ENCODE results near the gene FAM168A.
"Not testable (repeated sequence)": the region's sequence is repeated elsewhere in the genome, so short reads cannot be mapped to it uniquely, and the experiment has no call there.

The FAM168A gene

GRCh38 chr11:73592640-73593039, 5.3 kb downstream of the FAM168A start:
- no peak for DNase-seq

- no peak for DNase-seq
Observed at GRCh38 chr11:73591743-73592142, 6.2 kb downstream of the FAM168A start.

- no peak for DNase-seq
Observed at GRCh38 chr11:73590991-73591390, 6.9 kb downstream of the FAM168A start.

GRCh38 chr11:73586791-73587190, 11.1 kb downstream of the FAM168A start:
- no peak for DNase-seq

- no peak for DNase-seq
Observed at GRCh38 chr11:73585834-73586575, 11.9 kb downstream of the FAM168A start.

GRCh38 chr11:73584831-73585230, 13.1 kb downstream of the FAM168A start:
- DNase-seq: no peak

GRCh38 chr11:73582653-73583052, 15.3 kb downstream of the FAM168A start:
- DNase-seq: no peak

GRCh38 chr11:73580749-73581148, 17.2 kb downstream of the FAM168A start:
- not testable (repeated sequence) for DNase-seq

- no peak for DNase-seq
Observed at GRCh38 chr11:73579641-73580434, 18.1 kb downstream of the FAM168A start.

- DNase-seq: no peak
Observed at GRCh38 chr11:73578592-73579185, 19.2 kb downstream of the FAM168A start.

- DNase-seq: no peak
Observed at GRCh38 chr11:73577496-73577917, 20.4 kb downstream of the FAM168A start.

GRCh38 chr11:73576185-73576614, 21.7 kb downstream of the FAM168A start:
- DNase-seq: no peak

- DNase-seq: not testable (repeated sequence)
Observed at GRCh38 chr11:73571982-73572381, 25.9 kb downstream of the FAM168A start.

GRCh38 chr11:73570415-73571114, 27.3 kb downstream of the FAM168A start:
- DNase-seq: no peak

- no peak for DNase-seq
Observed at GRCh38 chr11:73566977-73567755, 30.7 kb downstream of the FAM168A start.

- DNase-seq: no peak
Observed at GRCh38 chr11:73566422-73566821, 31.5 kb downstream of the FAM168A start.

- no peak for DNase-seq
Observed at GRCh38 chr11:73565804-73566203, 32.1 kb downstream of the FAM168A start.

- no peak for DNase-seq
Observed at GRCh38 chr11:73564903-73565302, 33.0 kb downstream of the FAM168A start.

GRCh38 chr11:73563539-73564200, 34.2 kb downstream of the FAM168A start:
- no peak for DNase-seq

GRCh38 chr11:73559743-73560142, 38.2 kb downstream of the FAM168A start:
- DNase-seq: no peak

- DNase-seq: no peak
Observed at GRCh38 chr11:73556966-73557365, 40.9 kb downstream of the FAM168A start.

GRCh38 chr11:73555615-73556014, 42.3 kb downstream of the FAM168A start:
- DNase-seq: no peak

All from activated T-cell treated with anti-CD3 and anti-CD28 coated beads, Interleukin-2, amount 50 U/mL, for 48 hours (primary cell).